HG03196 (cell line): ENCODE measurements around the gene EREG.
"Not testable (repeated sequence)": the region's sequence is repeated elsewhere in the genome, so short reads cannot be mapped to it uniquely, and the experiment has no call there.

Experiments
- ATAC-seq: cut with Tn5 transposase; IDR thresholded peaks from one replicate; pipeline ENCODE4 v1.9.1; 2021; ENCODE audit not compliant: unreplicated experiment

The EREG gene

DNA sequence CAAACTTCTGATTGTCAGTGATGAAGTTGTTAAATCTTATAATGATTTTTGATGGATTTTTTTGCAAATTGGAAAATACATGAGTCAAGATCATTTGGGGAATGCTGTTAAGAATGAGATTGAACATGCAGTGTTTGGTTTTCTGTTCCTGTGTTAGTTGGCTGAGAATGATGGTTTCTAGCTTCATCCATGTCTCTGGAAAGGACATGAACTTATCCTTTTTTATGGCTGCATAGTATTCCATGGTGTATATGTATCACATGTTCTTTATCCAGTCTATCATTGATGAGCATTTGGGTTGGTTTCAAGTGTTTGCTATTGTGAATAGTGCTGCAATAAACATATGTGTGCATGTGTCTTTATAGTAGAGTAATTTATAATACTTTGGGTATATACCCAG, 24.5 kb upstream of the EREG start:
- not testable (repeated sequence) for ATAC-seq

- ATAC-seq, result no peak
Measured at GRCh38 chr4:74344031-74344430, 20.9 kb upstream of the EREG start.

DNA sequence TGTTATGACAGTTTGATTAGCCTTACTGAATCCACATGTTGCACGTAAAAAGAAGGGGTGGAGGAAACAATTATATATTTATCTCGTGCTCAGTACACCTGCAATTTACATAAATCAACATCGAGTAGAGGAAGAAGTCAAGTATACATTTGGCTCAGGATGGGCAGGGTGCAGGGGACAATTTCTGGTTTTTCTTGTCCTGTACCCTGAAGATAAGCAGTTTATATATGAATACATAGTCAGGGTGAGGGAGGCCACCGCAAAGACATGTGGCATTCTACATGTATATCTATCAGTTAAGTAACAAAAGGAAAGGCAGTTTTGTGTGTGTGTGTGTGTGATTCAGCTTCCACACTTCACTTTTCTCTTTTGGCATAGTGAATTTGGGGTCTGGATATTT, 11.1 kb upstream of the EREG start:
- ATAC-seq, result no peak

GRCh38 chr4:74357965-74358364, 7.0 kb upstream of the EREG start:
- no peak for ATAC-seq

DNA sequence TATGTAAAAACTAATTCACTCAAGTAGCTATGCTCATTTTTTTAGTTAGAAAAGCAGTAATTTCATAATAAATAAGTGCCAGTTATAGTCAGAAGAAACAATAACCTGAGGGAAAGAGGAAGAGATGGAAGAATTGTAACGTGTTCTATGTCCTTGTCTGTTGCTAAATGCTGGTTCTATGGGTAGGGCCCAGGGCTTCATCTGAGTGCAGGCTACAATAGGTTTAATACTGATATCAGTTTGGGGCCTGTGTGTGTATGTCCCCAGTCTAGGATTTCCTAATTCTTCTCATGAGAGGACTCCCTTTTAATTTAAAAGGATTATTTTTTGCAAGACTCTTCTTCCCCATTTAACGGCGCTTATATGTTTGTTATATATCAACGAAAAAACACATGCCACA, 3.3 kb upstream of the EREG start:
- ATAC-seq, result no peak

DNA sequence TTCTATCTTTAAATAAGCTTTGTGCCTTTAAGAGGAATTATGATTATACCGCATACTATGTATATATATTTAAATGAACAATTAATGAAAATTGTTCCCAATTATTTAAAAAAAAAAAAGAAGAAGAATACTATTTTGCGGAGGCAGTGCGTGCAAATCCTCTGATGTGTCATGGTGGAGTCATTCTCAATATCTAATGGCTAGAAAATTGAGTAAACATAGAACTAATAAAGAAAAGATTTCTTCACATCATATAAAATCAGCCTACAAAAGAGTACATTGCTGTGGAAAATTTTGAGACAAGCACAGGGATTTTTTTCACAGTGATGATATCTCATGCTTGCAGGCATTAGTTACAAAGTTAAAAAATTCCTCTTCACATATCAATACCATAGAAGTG, 2.6 kb upstream of the EREG start:
- no peak for ATAC-seq

DNA sequence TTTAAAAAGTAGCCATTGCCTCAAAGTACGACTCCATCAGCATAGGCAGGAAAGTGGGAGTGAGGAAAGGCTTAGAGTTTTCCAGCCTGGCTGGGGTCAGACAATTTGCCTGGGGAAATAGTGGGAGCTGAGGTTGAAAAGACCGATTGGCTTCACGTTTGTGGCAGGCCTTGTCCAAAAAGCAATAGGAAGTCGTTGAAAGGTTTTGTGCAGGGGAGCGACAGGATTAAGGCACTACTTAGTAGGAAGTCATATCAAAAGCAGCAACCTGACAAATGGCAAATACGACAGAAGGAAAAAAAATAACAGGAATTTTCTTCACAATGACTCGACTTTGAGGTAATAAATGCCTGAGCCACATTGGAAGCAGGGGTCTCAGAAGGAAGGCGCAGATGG, 691 bp upstream of the EREG start:
- ATAC-seq, result no peak

GRCh38 chr4:74365761-74366160, 816 bp downstream of the EREG start:
- ATAC-seq, result no peak

DNA sequence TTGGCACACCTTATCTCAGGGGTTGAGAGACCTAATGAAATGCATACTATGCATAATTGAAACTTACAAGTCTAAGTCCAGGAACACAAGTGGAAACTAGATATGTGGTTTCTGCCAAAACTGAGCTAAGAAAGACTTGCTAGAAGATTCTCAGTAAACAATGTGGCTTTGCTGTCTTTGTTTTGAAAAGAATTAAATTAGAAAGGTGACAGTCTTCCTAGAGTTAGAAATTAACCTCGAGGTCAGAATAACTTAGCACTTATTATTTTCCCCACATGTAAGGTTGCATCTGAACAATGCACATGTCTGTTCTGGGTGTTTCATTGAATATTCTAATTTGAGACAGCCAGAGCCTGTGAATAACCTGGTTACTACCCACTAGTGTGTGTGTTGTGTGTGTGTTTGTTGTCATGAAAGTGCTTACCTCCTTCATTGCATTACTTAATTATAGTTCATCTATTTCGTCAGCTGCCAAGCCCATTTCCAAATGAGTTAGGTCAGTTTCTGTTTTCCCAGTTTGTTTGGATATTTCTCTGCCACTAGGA, 1.5 kb downstream of the EREG start:
- ATAC-seq, result peak; percentile 48

DNA sequence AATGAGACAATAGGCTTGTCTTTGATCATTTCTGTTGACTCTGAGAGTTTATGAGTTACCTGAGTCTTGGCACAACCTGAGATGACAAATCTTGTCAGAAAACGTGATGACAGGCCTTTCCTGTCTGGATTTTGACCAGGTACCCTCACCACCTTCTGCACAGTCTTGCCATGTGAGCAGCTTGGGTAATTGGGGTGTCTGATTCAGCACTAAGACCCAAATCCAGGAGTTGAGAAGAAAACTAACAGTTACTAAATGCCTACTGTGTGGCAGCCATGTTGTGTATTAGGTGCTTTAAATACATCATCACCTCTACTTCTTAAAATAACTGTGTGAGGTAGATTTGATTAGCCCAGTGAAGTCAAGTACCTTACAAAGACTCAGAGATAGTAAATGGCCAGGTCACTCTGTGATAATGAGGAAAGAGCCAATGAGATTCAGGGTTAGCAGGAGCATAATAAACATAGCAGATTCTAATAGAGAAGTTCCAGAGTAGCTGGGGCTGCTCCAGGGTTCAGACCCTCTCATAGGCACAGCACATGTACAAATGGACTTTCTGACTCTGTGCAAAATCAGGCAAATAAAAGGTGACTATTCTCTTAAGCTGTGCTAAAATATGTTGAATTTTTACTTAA, 2.8 kb downstream of the EREG start:
- no peak for ATAC-seq

DNA sequence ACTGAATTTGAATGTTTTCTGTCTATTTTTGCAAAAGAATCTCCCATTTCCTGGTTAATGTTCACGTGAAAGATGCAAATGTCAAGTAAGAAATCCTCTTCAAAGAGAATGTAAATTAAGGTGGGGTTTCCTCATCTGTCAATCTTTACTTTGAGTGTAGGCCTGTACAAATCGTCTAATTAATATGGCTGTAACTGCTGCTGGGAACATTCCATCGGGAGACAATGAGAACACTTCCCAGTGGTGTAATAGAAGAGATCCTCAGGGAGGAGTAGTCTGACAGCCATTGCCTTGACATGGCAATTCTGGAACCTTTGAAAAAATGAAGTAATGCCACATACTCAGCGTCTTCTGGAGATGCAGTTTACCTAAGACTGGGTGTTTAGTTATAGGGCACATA, 3.7 kb downstream of the EREG start:
- no peak for ATAC-seq

DNA sequence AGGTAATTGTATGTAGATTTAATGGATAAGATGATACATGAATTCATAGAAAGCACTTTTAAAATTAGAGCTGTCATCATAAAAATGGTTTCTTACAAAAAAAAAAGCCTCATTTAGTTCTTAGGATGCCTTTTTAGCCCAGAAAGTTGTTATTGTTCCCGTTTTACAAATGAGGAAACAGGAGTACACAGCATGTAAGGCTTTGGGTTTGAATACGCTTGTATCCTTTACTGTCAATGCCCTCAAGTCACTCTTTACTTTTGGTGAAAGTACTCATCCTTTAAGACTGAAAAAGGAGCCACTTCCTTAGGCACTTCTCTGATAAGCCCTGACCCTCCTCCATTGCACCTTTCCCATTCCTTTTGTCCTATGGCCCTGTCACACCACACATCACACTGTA, 4.9 kb downstream of the EREG start:
- no peak for ATAC-seq

- ATAC-seq, result peak; percentile 68
Measured at GRCh38 chr4:74370912-74371311, 6.0 kb downstream of the EREG start.

DNA sequence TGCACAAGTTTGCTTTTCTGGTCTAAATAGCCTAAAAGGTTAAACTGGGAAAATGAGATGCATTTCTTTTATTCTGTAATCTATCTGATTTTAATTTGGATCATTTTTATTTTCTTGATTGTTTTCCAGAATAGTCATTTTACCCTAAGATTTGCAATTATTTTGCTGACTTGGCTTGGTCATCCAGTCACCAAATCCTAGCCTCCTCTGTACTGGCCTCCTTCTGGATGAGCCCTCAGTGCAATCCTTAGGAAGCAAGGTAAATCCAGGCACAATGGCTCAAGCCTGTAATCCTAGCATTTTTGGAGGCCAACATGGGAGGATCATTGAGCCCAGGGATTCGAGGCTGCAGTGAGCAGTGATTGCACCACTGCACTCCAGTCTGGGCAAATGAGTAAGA, 9.2 kb downstream of the EREG start:
- no peak for ATAC-seq

- ATAC-seq, result no peak
Measured at GRCh38 chr4:74374561-74375327, 9.8 kb downstream of the EREG start.

- ATAC-seq, result no peak
Measured at GRCh38 chr4:74375824-74376426, 11.0 kb downstream of the EREG start.

DNA sequence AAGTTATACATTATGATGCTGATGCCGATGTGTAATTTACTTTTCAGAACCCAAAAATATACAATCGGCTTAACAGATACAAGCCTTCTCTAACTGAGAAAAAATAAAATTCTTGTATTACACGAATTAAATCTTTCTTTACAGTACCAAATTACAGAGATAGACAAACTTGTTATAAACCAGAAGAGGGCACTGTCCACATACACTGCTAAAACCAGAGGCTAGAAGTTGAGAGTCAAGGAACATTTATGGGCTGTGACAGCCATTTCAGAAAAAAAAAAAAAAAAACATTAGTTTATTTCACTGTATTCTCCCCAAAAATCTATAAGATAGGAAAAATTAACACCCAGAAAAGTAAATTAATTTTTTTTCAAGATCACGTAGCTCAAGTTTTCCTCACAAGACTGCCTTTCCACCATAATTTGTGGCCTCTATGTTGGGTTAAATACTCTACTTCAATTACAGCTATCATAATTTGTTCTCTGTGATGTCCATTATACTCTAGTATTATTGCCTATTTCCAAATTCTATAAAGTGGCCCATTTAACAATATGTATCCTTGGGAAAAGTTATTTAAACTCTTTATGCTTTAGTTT, 12.0 kb downstream of the EREG start:
- ATAC-seq, result peak; percentile 74

GRCh38 chr4:74377714-74378113, 12.8 kb downstream of the EREG start:
- no peak for ATAC-seq

GRCh38 chr4:74378573-74378972, 13.6 kb downstream of the EREG start:
- ATAC-seq, result no peak

DNA sequence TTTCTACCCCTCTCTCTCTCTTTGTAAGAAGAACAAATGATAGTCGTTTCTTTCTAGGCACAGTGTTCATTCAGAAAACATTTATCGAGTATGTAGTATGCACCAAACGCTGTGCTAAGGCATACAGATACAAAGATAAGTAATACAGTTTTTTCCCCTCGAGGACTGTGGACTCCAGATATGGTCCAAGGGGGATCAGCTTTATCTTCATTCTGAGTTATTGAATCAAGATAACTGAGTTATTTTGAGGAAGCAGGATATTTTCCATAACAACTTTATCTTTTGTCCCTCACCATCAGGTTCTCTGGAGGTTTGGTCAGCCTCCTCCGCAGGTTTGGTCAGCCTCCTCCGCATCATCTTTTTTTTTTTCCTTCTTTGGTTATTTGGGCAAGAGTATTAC, 15.0 kb downstream of the EREG start:
- ATAC-seq, result no peak

GRCh38 chr4:74385386-74385785, 20.4 kb downstream of the EREG start:
- ATAC-seq, result no peak

DNA sequence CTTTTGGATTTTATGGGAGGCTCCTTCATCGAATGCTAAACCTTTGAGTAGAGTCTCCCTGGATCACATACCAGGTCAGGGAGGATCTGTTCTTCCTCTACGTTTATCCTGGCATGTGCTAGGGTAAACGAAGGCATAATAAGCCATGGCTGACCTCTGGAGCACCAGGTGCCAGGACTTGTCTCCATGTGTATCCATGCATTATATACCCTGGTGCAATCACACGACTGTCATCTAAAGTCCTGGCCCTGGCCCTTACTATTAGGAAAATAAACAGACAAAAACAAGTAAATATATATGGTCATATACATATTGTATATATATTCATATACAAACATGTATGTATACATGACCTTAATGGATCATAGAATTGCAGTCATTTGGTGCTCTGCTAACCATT, 21.2 kb downstream of the EREG start:
- no peak for ATAC-seq
